GM12891 (cell line): ENCODE results near the gene CYSRT1.

ENCODE experiments used
- PAX5 ChIP-seq: IDR thresholded peaks from 2 replicates; pipeline ENCODE4 v1.6.1; 2011; ENCODE audit warnings: low read length, moderate library complexity, mild to moderate bottlenecking; ENCODE audit not compliant: insufficient read depth, severe bottlenecking
- POLR2A ChIP-seq: IDR thresholded peaks from 2 replicates; pipeline ENCODE4 v1.6.1; 2011; ENCODE audit warnings: low read depth, low read length, control low read depth
- POLR2AphosphoS5 ChIP-seq: IDR thresholded peaks from 2 replicates; pipeline ENCODE4 v1.6.1; 2011; ENCODE audit warnings: low read depth, low read length, control low read depth
- SPI1 ChIP-seq: IDR thresholded peaks from 2 replicates; pipeline ENCODE4 v1.6.1; 2011; ENCODE audit warnings: low read depth, low read length, control low read depth
- TAF1 ChIP-seq: IDR thresholded peaks from 2 replicates; pipeline ENCODE4 v1.6.1; 2011; ENCODE audit warnings: low read depth, low read length, control low read depth

DNA sequence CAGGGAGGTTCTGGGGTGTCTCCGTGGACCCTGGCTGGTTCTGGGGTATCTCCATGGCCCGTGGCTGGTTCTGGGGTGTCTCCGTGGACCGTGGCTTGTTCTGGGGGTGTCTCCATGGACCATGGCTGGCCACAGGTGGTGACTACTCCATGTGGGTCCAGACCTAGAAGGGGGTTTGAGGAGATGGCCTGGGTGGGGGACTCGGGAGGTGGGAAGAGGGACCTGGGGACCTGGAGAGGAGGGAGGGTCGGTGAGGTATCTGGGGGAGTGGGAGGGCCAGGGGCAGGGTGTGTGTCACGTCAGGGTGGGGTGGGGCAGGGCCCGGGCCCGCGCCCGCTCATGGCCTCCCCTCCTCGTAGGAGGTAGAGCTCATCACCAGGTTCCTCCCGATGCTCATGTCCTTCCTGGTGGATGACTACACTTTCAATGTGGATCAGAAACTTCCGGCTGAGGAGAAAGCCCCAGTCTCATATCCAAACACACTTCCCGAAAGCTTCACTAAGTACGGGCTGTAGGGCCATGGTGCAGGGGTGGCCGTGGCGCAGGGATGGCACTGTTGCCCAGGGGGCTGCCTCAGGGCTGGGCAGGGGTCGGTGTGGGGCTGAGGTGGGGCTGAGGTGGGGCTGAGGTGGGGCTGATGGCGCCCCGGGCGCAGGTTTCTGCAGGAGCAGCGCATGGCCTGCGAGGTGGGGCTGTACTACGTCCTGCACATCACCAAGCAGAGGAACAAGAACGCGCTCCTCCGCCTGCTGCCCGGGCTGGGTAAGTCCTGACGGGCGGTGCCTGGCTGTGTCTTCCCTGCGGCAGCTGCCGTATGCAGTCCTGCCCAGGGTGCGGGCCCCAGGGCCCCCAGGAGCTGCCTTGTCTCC, 41.8 kb downstream of the CYSRT1 start:
- TF ChIP-seq POLR2A (no peak), POLR2AphosphoS5 (no peak), SPI1 (no peak), PAX5 (no peak), TAF1 (no peak)
